KBM-7 (cell line): Measurements from ENCODE around the gene OR2A5.
"Not testable (repeated sequence)": the region's sequence is repeated elsewhere in the genome, so short reads cannot be mapped to it uniquely, and the experiment has no call there.

Source experiments
- DNase-seq: peaks from one replicate; pipeline ENCODE4 v3.0.0-alpha.2; 2015
- in situ Hi-C: fragments of 300-500 bp; cut with MboI; formaldehyde crosslinking; loops from 2 replicates; pipeline ENCODE4 v1.14.3; 2020; ENCODE audit warnings: low sequenced_read_pairs, low pct_unique_long_range_greater_than_20kb, mixed read lengths

OR2A5 gene

GRCh38 chr7:144028547-144028946 lies 20.2 kb upstream of the OR2A5 start:
- in situ Hi-C loops, result no loop called here
- DNase-seq, result no peak

- DNase-seq, result no peak
- in situ Hi-C loops, result no loop called here
These were observed 16.2 kb upstream of the OR2A5 start for GRCh38 chr7:144032516-144032915.

- in situ Hi-C loops, result no loop called here
- no peak for DNase-seq
These were observed 15.6 kb upstream of the OR2A5 start for GRCh38 chr7:144032985-144033709.

GRCh38 chr7:144035385-144035784 lies 13.4 kb upstream of the OR2A5 start:
- no peak for DNase-seq
- in situ Hi-C loops, result no loop called here

GRCh38 chr7:144036302-144036885 lies 12.4 kb upstream of the OR2A5 start:
- in situ Hi-C loops, result no loop called here
- no peak for DNase-seq

- no peak for DNase-seq
- in situ Hi-C loops, result no loop called here
These were observed 11.2 kb upstream of the OR2A5 start for GRCh38 chr7:144037414-144038035.

GRCh38 chr7:144038887-144039286 lies 9.9 kb upstream of the OR2A5 start:
- no peak for DNase-seq
- in situ Hi-C loops, result no loop called here

GRCh38 chr7:144049491-144049890 lies 743 bp downstream of the OR2A5 start:
- in situ Hi-C loops, result no loop called here
- no peak for DNase-seq

- DNase-seq, result no peak
- in situ Hi-C loops, result no loop called here
These were observed 1.3 kb downstream of the OR2A5 start for GRCh38 chr7:144050093-144050492.

GRCh38 chr7:144050884-144051283 lies 2.1 kb downstream of the OR2A5 start:
- in situ Hi-C loops, DNase-seq: not testable (repeated sequence)

GRCh38 chr7:144057954-144058353 lies 9.2 kb downstream of the OR2A5 start:
- no peak for DNase-seq
- in situ Hi-C loops, result no loop called here

- in situ Hi-C loops, result no loop called here
- DNase-seq, result no peak
These were observed 15.0 kb downstream of the OR2A5 start for GRCh38 chr7:144063710-144064109.

GRCh38 chr7:144069511-144069910 lies 20.8 kb downstream of the OR2A5 start, which contains the start of gene OR2A25:
Gene OR2A25, plus strand, starts transcription at chr7:144069811. Its CDS starts 4,409 bp downstream, at chr7:144074220.
- in situ Hi-C loops, result no loop called here
- no peak for DNase-seq

- in situ Hi-C loops, result no loop called here
- DNase-seq, result no peak
These were observed 21.2 kb downstream of the OR2A5 start for GRCh38 chr7:144069953-144070352.

- in situ Hi-C loops, result no loop called here
- no peak for DNase-seq
These were observed 25.6 kb downstream of the OR2A5 start for GRCh38 chr7:144074374-144074773.

GRCh38 chr7:144085978-144086377 lies 37.2 kb downstream of the OR2A5 start, which contains the start of gene OR2A12:
Gene OR2A12, plus strand, starts transcription at chr7:144086278. Its CDS starts 8,830 bp downstream, at chr7:144095108.
- DNase-seq, result no peak
- in situ Hi-C loops, result no loop called here

GRCh38 chr7:144086730-144087129 lies 38.0 kb downstream of the OR2A5 start:
- DNase-seq, result no peak
- in situ Hi-C loops, result no loop called here

- in situ Hi-C loops, result no loop called here
- no peak for DNase-seq
These were observed 38.5 kb downstream of the OR2A5 start for GRCh38 chr7:144087230-144087629.

- in situ Hi-C loops, result no loop called here
- DNase-seq, result no peak
These were observed 41.9 kb downstream of the OR2A5 start for GRCh38 chr7:144090667-144091066.

GRCh38 chr7:144098776-144099175 lies 50.0 kb downstream of the OR2A5 start:
- in situ Hi-C loops, result no loop called here
- no peak for DNase-seq
